ENCODE data around the gene GRIP1.

Gene GRIP1

DNA sequence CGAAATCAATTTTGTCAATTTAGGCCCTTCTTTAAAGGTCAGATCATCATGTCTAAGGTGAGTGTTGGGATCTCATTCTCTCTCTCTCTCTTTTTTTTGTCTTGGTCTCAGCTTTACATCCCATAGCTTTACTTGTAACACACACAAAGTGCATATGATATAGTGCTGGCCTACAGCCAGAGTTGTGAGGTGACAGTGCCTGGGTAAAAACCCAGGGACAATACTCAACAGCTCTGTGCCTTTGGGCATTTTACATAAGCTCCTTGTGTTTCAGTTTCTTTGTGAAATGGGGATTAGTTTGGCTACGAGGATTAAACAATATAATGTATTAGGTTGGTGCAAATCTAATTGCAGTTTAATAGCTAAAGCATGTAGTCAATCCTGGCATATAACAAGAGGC, 40.2 kb downstream of the GRIP1 start:
- no peak for DNase-seq

DNA sequence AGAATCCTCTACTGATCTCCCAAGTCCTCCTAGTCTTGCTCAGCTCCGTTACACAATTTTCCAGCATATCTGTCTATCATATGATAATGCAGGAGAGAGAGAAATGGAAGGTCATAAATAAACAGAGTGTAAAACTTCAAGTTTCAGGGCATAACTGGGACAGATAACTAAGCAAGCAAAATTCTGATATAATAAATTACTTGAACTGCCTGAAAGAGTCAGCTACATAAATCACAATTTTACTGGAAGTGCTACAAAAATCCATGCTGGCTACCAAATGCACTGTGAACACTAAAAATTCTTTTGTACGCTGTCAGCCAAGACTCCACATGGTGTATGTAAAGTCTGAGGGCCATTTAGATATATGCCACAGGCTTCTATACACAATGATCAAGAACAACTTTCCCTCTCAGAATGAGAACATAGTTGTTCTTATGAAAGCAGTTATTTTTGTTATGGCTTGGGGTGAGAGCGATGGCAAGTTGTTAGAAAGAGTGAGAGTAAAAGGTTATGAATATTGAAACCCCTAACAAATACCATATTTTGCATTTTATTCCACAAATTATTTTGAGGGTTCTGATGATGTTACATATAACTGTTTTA, 41.1 kb downstream of the GRIP1 start:
- DNase-seq: no peak

DNA sequence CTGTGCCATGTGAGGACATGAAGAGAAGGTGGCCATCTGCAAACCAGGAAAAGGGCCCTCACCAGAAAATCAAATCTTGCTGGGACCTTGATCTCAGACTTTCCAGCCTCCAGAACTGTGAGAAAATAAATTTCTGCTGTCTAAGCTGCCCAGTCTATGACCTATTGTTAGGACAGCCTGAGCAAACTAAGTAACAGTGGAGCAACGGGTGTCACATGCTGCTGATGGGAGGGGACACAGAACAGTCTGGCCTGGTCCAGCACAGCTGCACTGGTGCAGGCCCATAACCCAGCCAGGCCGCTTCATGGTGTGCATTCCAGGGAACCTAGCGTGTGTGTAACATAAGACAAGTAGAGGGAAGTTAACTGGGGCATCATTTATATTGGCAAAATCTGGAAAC, 42.1 kb downstream of the GRIP1 start:
- DNase-seq: peak; percentile 38

GRCh38 chr12:66633676-66634075, 45.2 kb downstream of the GRIP1 start:
- DNase-seq: no peak

- DNase-seq: no peak
These were observed 49.6 kb downstream of the GRIP1 start for GRCh38 chr12:66629138-66629870.

GRCh38 chr12:66627988-66628317, 50.9 kb downstream of the GRIP1 start:
- DNase-seq: no peak

GRCh38 chr12:66627270-66627987, 51.4 kb downstream of the GRIP1 start:
- no peak for DNase-seq

DNA sequence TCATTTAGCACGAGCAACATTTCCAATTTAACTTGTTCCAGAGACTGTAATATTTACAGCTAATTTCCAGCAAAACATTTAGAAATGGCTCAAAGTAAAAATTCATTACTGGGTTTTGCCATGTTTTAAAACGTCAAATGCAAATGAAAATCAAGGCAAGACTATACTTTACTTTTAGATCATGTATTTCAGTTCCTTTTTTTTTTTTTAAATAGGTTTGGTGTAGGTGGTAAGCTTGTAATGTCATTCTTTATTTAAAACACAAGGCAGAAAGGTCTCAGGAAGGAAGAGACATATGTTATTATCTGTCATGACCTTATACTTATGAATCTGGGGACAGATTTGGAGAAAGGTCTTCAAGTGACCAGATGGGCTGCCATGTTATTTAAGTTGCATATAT, 54.1 kb downstream of the GRIP1 start:
- DNase-seq: no peak

DNA sequence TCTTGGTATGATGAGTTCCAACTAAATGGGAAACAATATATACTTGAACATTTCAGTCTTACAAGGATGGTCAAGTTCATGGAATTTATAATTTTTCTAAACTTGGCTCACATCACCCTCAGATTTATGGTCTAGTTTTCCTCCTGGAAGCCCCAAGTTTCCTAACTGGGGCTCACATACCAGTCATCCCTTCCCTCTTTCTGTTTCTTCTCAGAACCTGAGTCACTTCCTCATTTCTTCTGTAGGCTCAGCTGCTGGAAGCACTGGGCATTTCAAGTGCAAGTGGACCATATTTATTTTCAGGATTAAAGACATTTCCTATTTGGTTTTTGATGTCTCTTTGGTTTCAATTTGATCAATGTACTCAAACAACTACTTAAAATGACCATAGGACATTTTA, 55.4 kb downstream of the GRIP1 start:
- DNase-seq: no peak

GRCh38 chr12:66620688-66621087, 58.2 kb downstream of the GRIP1 start:
- DNase-seq: no peak

- no peak for DNase-seq
These were observed 58.9 kb downstream of the GRIP1 start for GRCh38 chr12:66620026-66620425.

DNA sequence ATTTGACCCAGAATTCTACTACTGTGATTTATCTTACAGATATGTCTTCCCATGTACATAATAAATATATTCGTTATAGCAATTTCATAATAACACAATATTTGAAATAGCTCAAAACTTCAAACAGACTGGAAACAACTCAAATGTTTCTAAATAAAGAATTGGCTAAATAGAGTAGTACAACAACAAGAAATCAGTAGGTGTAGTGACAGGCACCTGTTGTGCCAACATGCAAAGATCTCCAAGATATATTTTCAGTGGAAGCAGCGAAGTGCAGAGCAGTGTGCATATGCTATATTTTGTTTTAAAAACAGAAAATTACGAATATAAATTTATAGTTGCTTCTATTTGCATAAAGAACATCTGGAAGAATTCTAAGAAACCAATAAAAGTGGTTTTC, 60.9 kb downstream of the GRIP1 start:
- no peak for DNase-seq

GRCh38 chr12:66612090-66612775, 66.6 kb downstream of the GRIP1 start:
- no peak for DNase-seq

- no peak for DNase-seq
These were observed 71.7 kb downstream of the GRIP1 start for GRCh38 chr12:66607147-66607546.

GRCh38 chr12:66605293-66605692, 73.6 kb downstream of the GRIP1 start:
- DNase-seq: no peak

DNA sequence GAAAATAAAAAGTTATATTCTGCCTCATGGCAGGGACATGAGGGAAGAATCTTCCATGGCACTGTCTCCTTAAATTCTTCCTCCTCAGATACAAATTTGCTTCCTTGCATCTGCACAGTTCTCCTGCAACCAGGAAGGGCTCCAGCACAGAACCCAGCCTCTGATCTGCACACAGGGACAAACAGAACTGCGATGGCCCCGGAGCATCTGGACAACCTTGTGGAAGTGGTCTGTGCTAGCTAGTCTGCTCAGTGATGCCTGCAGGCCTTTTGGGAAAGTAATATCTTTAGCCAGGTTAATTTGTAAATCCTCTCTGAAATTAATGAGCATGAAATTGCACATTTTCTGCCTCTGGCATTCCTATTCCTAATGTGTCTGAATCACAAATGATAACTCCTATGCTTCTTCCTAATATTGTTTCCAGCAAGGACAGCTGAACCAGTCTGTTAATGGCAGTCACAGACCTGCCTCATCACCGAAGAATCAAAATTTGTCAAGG, 74.8 kb downstream of the GRIP1 start:
- no peak for DNase-seq

GRCh38 chr12:66603461-66603860, 75.4 kb downstream of the GRIP1 start:
- no peak for DNase-seq

DNA sequence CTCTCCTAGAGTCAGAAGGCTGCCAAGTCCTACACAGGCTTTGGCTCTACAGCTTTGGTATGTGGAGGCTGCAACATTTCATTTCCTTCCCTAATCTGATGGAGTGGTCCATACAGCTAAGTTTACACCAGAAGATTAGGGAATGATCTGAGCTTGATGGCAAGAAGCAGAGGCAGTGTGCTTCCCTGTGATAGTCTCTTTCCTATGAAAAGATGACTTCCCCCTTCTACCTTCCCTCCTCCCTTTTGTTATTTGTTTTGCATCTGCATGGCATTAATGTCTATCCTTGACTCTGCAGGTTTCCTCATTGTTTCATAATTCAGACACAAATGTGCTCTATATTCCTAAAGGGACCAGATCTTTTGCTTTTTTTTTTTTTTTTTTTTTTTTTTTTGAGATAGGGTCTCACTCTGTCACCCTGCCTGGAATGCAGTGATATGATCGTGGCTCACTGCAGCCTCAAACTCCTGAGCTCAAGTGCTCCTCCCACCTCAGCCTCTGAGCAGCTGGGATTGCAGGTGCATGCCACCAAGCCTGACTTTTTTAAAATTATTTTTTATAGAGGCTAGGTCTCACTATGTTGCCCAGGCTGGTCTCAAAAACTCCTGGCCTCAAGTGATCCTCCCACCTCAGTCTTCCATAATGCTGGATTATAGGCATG, 76.3 kb downstream of the GRIP1 start:
- no peak for DNase-seq

DNA sequence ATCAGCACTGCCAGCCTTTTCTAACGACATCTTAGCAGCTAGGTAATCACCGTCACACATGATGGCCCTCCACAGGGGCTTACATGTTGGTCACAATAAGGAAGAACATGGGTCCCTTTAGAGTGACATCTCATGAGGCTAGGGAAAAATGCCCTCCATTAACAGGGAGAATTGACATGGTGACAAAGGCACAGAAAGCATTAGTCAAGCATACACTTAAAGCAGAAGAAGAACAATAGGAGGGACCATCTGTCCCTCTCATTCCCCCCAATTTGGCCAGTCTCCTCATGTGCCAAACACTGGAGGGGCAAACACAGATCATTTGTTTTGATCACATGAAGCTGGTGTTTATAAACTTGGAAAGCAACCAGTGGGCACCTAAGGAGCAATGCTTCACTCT, 78.0 kb downstream of the GRIP1 start:
- DNase-seq: no peak

DNA sequence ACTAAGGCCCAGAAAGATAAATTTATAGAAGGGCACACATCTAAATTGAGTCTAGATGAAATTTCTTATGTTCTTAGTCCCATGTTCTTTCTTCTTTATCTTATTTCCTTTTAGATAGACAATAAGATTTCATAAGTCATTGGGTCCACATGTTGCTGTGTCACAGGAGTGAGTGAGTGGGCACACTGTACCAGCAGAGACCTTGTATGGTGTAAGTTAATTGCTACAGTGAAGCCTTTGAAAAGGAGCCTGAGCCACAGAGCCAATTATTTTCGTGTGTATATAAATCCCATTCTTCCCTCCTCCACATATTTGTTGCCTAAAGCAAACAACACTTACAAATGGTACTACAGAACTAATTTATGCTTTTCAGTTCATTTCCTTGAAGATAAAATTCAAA, 79.1 kb downstream of the GRIP1 start:
- no peak for DNase-seq

DNA sequence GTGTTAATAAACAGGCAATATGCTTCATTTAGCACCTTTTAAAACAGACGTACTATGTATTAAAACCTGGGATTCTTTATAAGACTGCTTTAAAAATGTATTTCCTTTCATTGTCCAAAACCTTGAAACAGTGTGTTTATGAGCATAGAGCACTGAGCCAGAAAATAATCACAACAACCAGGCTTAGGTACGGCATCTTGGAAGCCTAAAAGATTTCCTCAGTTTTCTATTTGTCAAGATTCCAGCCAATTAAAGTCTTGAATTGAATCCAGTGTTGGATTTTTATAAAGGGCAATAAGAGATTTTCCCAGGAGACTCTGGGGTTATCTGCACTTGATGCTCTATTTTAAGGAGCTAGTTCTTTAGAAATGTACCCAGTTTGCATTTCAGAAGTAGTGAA, 80.3 kb downstream of the GRIP1 start:
- no peak for DNase-seq

DNA sequence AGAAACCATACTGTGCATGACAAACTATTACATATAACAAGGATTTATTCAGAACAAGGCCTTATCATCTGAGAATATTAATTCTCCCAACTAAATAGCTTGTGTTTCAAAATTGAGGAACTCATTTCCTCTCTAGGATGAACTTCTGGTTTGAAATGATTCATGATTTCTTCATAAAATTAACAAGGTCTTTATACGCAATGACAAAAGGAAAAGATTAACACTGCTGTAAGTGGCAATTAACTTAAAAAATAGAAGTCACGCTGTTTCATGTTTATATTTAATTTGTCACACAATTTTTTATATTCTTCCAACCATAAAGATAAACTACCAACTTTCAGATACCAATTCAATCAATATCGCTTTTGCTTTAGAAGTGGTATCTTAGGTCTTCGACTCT, 80.8 kb downstream of the GRIP1 start:
- no peak for DNase-seq

GRCh38 chr12:66596199-66596598, 82.7 kb downstream of the GRIP1 start:
- no peak for DNase-seq
